HepG2 (cell line): ENCODE measurements around the gene NGLY1. TPM values are rescaled to one million over a fixed set of nuclear protein-coding genes. Genes with fewer than 3 reads are reported as not detected.

Experiments
- EED ChIP-seq: sonication (generic); formaldehyde crosslinking; IDR thresholded peaks from 2 replicates; pipeline ENCODE4 v1.5.0; 2020; ENCODE audit warnings: mild to moderate bottlenecking, missing genetic modification reagents
- GABPB1 ChIP-seq: IDR thresholded peaks from 2 replicates; pipeline ENCODE4 v1.6.1; 2016; ENCODE audit warnings: mild to moderate bottlenecking, missing genetic modification reagents, moderate library complexity, missing compliant biosample characterization
- HNF4G ChIP-seq, 2 experiments: sonication (generic) in 1 of 2; formaldehyde crosslinking in 1 of 2; IDR thresholded peaks; 2 replicates each; pipeline versions ENCODE4 v1.4.0 to v1.6.1; 2011 to 2020; ENCODE audit warnings: borderline replicate concordance in 2 of 2, low read depth in 2 of 2, mild to moderate bottlenecking in 2 of 2, low read length in 1 of 2, missing genetic modification reagents in 1 of 2, moderate library complexity in 1 of 2
- MNT ChIP-seq: fragments of 450-650 bp; IDR thresholded peaks from 2 replicates; pipeline ENCODE4 v1.6.1; 2016
- MYC ChIP-seq: sonication (generic); formaldehyde crosslinking; IDR thresholded peaks from 2 replicates; pipeline ENCODE4 v1.9.0; 2021; ENCODE audit warnings: missing genetic modification reagents, borderline replicate concordance
- NR1H2 ChIP-seq: sonication (generic); formaldehyde crosslinking; IDR thresholded peaks from 2 replicates; pipeline ENCODE4 v1.8.1; 2022; ENCODE audit warnings: low read depth, missing genetic modification reagents, borderline replicate concordance
- SKIL ChIP-seq: sonication (generic); formaldehyde crosslinking; IDR thresholded peaks from 2 replicates; pipeline ENCODE4 v1.8.0; 2022; ENCODE audit warnings: missing genetic modification reagents, mild to moderate bottlenecking, moderate library complexity, borderline replicate concordance
- SMAD9 ChIP-seq: sonication (generic); formaldehyde crosslinking; IDR thresholded peaks from 2 replicates; pipeline ENCODE4 v1.5.1; 2020; ENCODE audit warnings: mild to moderate bottlenecking, missing genetic modification reagents
- SMARCC2 ChIP-seq: fragments of 450-650 bp; IDR thresholded peaks from 2 replicates; pipeline ENCODE4 v1.6.1; 2017; ENCODE audit warnings: antibody characterized with exemption, mild to moderate bottlenecking
- SOX6 ChIP-seq, 2 experiments: fragments of 450-650 bp in 1 of 2; sonication (generic) in 1 of 2; formaldehyde crosslinking in 1 of 2; IDR thresholded peaks; 2 replicates each; pipeline versions ENCODE4 v1.4.0 to v1.6.1; 2017 to 2020; ENCODE audit warnings: antibody characterized with exemption in 1 of 2, mild to moderate bottlenecking in 1 of 2, missing genetic modification reagents in 1 of 2
- SPEN ChIP-seq: sonication (generic); formaldehyde crosslinking; IDR thresholded peaks from 2 replicates; pipeline ENCODE4 v1.5.1; 2020; ENCODE audit warnings: low read depth, mild to moderate bottlenecking, missing genetic modification reagents
- TCF12 ChIP-seq, 2 experiments: fragments of 450-650 bp in 1 of 2; sonication (generic) in 1 of 2; formaldehyde crosslinking in 1 of 2; IDR thresholded peaks; 2 replicates each; pipeline versions ENCODE4 v1.6.1 to v1.8.0; 2017 to 2022; ENCODE audit warnings: antibody characterized with exemption in 1 of 2, mild to moderate bottlenecking in 1 of 2, missing genetic modification reagents in 1 of 2, moderate library complexity in 1 of 2
- TFAP4 ChIP-seq: sonication (generic); IDR thresholded peaks from 2 replicates; pipeline ENCODE4 v1.6.1; 2016; ENCODE audit warnings: low read depth, borderline replicate concordance
- THYN1 ChIP-seq: sonication (generic); formaldehyde crosslinking; IDR thresholded peaks from 2 replicates; pipeline ENCODE4 v1.8.1; 2023; ENCODE audit warnings: low read depth, mild to moderate bottlenecking, moderate library complexity, missing genetic modification reagents, borderline replicate concordance
- ZBTB42 ChIP-seq: sonication (generic); formaldehyde crosslinking; IDR thresholded peaks from 2 replicates; pipeline ENCODE4 v1.5.0; 2020; ENCODE audit warnings: mild to moderate bottlenecking, missing genetic modification reagents
- ZBTB43 ChIP-seq: sonication (generic); formaldehyde crosslinking; conservative IDR thresholded peaks from 2 replicates; pipeline ENCODE4 v1.4.0; 2020; ENCODE audit warnings: missing genetic modification reagents
- ZBTB7B ChIP-seq: sonication (generic); formaldehyde crosslinking; IDR thresholded peaks from 2 replicates; pipeline ENCODE4 v1.4.0; 2020; ENCODE audit warnings: missing genetic modification reagents
- ZMYM3 ChIP-seq: sonication (generic); formaldehyde crosslinking; IDR thresholded peaks from 2 replicates; pipeline ENCODE4 v1.5.1; 2020; ENCODE audit warnings: mild to moderate bottlenecking, missing genetic modification reagents
- ZNF503 ChIP-seq: sonication (generic); formaldehyde crosslinking; IDR thresholded peaks from 2 replicates; pipeline ENCODE4 v1.4.0; 2020; ENCODE audit warnings: missing genetic modification reagents
- polyA plus RNA-seq, 8 experiments: library from polyadenylated mRNA; depleted of rRNA in 3 of 8; stranded (reverse) in 7 of 8; unstranded in 1 of 8; fragments of >200 nt; fragmentation: Illumina TruSeq in 4 of 8; extraction: Trizol in 4 of 8; gene quantifications; 2 replicates each; pipeline versions ENCODE4 v1.2.1 to v1.2.3, GENCODE V29; 2011 to 2016; ENCODE audit warnings: low read depth in 4 of 8, missing spikeins in 1 of 8, mixed read lengths in 1 of 8; ENCODE audit not compliant: insufficient read depth in 1 of 8
- total RNA-seq, 5 experiments: library from RNA; depleted of rRNA; stranded (reverse); fragments of >200 nt; fragmentation: Illumina TruSeq; extraction: Trizol; gene quantifications; 2 replicates each; pipeline ENCODE4 v1.2.3, GENCODE V29; 2016; ENCODE audit warnings: low read depth in 1 of 5

NGLY1 gene
- total and polyA plus RNA-seq, 2 of the 13 experiments (the other 11 are each of a cell fraction or from before 2014, with no cell fraction given) = 28.2 to 44.5 TPM

GRCh38 chr3:25782938-25783660 lies at the start of gene NGLY1 (continued):
- TF ChIP-seq HNF4G (IDR thresholded peaks at IDR 0.05; ENCODE audit: borderline replicate concordance, low read depth, low read length) = no peak
- TF ChIP-seq HNF4G (CRISPR knock-in tag; IDR thresholded peaks at IDR 0.05; ENCODE audit: borderline replicate concordance, low read depth) = no peak
- no peak for TF ChIP-seq NR1H2 (CRISPR knock-in tag)
- TF ChIP-seq GABPB1 (CRISPR knock-in tag) = peak; percentile 78; the same call in 1 of the 2 replicates
- TF ChIP-seq ZBTB7B (CRISPR knock-in tag) = peak; percentile 67; the same call in 1 of the 2 replicates
- no peak for TF ChIP-seq TCF12 (IDR thresholded peaks at IDR 0.05)
- TF ChIP-seq TCF12 (CRISPR knock-in tag; IDR thresholded peaks at IDR 0.05) = no peak
- TF ChIP-seq MYC (CRISPR knock-in tag) = peak; percentile 69
- no peak for TF ChIP-seq ZMYM3
- peak; percentile 62 for TF ChIP-seq ZBTB43 (CRISPR knock-in tag)
- no peak for TF ChIP-seq MNT
- TF ChIP-seq SMAD9 = no peak
- no peak for TF ChIP-seq TFAP4
- no peak for TF ChIP-seq THYN1 (CRISPR knock-in tag)
- no peak for TF ChIP-seq SPEN
- TF ChIP-seq ZNF503 = peak; percentile 54
- no peak for TF ChIP-seq SMARCC2
- TF ChIP-seq ZBTB42 (CRISPR knock-in tag) = no peak
- peak; percentile 44; the same call in 1 of the 2 replicates for TF ChIP-seq EED
- TF ChIP-seq SOX6 (IDR thresholded peaks at IDR 0.05) = no peak
- TF ChIP-seq SOX6 (CRISPR knock-in tag; IDR thresholded peaks at IDR 0.05) = no peak
- TF ChIP-seq SKIL (CRISPR knock-in tag) = peak; percentile 34; the same call in 1 of the 2 replicates
